IPS-18c (cell line): ENCODE measurements around the gene WNT10A.

Experiments used
- H3K4me3 ChIP-seq: 2 replicates; pipeline ENCODE4 v1.7.0; 2013; ENCODE audit warnings: low read depth, mild to moderate bottlenecking, low read length, moderate library complexity; ENCODE audit not compliant: insufficient read depth
- H3K9me3 ChIP-seq: one replicate; pipeline ENCODE4 v1.6.1; 2013; ENCODE audit warnings: mild to moderate bottlenecking, low read length, moderate library complexity; ENCODE audit not compliant: control insufficient read depth, insufficient read depth

The WNT10A gene

DNA sequence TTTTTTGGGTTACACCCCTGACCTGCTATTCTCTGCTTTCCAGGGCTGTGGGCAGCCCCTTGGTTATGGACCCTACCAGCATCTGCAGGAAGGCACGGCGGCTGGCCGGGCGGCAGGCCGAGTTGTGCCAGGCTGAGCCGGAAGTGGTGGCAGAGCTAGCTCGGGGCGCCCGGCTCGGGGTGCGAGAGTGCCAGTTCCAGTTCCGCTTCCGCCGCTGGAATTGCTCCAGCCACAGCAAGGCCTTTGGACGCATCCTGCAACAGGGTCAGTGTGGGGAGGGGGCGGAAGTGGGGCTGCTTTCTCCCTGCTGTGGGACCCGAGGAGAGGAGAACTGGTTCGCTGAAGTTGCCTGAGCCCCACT is 9.7 kb upstream of the WNT10A start:
- no peak overlapping the region for H3K4me3 ChIP-seq

DNA sequence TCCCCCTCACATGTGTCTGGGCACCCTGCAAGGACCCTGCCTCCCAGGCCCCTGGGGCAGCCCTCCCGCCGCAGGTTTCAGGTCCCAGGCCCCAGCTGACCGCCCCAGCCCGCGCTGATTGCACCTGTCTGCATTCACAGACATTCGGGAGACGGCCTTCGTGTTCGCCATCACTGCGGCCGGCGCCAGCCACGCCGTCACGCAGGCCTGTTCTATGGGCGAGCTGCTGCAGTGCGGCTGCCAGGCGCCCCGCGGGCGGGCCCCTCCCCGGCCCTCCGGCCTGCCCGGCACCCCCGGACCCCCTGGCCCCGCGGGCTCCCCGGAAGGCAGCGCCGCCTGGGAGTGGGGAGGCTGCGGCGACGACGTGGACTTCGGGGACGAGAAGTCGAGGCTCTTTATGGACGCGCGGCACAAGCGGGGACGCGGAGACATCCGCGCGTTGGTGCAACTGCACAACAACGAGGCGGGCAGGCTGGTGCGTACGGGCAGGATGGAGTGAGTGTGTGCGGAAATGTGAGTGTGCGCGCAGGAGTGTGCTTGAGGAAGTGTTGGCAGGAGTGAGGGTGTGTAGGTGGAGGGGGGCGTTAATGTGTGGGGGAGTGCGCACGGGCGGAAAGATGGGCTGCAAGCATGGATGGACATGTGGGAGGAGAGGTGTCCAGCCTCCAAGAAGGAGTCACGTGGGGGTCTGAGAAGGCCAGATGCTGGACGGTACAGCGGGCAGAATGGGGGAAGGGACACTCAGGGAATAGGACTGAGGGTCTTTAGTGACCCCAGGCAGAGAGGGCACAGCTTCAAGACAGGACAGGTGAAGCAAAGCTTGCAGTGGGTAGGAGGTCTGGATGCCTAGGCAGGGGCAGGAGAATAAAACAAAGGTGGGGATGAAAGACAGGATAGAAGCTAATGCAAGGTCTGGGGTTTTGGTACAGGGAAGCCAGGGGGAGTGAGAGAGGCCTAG is 9.0 kb upstream of the WNT10A start:
- no peak overlapping the region; the same call in 1 of the 2 replicates for H3K4me3 ChIP-seq
- no peaks in the 10 kb centered on the region for H3K9me3 ChIP-seq

More for the DNA sequence above, 9.7 kb upstream of the WNT10A start:
- no peaks in the 10 kb centered on the region for H3K9me3 ChIP-seq

DNA sequence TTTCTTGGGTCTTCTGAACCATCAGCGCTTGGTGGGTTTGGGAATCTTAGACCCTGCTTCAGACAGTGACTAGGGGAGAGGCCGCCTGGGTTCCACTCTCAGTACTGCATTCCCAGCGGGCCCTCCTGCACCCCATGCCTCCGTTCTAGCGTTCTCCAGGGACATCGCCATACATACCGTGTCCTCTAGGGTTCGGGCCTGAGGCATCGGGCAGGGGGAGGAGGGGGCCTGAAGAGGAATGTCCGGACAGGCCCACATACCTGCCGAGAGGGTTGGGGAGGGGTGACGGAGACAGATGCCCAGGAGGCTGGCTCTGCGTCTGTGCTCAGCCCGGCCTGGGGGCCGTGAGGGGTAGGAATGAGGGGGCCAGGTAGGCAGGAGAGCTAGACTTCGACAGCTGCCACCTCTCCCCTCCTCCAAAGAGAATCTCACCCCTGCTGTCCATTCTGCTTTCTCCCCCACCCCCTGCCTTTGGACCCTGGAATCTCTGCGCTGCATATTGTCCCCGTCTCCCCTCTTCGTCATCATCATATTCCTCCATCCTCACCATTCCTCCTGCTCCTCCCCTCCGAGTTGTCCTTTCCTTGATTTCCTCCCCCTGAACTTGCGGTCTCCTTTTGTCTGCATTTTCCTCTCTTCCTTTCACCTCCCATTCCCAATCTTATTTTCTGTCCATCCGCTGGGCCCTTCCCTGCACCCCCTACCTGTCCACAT is 7.8 kb upstream of the WNT10A start:
- H3K4me3 ChIP-seq, result peak overlapping the region; percentile 9; the same call in 1 of the 2 replicates
- H3K9me3 ChIP-seq, result no peaks in the 10 kb centered on the region

DNA sequence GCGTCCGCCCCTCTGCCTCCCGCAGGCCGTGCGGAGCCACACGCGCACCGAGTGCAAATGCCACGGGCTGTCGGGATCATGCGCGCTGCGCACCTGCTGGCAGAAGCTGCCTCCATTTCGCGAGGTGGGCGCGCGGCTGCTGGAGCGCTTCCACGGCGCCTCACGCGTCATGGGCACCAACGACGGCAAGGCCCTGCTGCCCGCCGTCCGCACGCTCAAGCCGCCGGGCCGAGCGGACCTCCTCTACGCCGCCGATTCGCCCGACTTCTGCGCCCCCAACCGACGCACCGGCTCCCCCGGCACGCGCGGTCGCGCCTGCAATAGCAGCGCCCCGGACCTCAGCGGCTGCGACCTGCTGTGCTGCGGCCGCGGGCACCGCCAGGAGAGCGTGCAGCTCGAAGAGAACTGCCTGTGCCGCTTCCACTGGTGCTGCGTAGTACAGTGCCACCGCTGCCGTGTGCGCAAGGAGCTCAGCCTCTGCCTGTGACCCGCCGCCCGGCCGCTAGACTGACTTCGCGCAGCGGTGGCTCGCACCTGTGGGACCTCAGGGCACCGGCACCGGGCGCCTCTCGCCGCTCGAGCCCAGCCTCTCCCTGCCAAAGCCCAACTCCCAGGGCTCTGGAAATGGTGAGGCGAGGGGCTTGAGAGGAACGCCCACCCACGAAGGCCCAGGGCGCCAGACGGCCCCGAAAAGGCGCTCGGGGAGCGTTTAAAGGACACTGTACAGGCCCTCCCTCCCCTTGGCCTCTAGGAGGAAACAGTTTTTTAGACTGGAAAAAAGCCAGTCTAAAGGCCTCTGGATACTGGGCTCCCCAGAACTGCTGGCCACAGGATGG is 7.1 kb upstream of the WNT10A start:
- no peaks in the 10 kb centered on the region for H3K9me3 ChIP-seq
- peak overlapping the region; percentile 20; the same call in 1 of the 2 replicates for H3K4me3 ChIP-seq

DNA sequence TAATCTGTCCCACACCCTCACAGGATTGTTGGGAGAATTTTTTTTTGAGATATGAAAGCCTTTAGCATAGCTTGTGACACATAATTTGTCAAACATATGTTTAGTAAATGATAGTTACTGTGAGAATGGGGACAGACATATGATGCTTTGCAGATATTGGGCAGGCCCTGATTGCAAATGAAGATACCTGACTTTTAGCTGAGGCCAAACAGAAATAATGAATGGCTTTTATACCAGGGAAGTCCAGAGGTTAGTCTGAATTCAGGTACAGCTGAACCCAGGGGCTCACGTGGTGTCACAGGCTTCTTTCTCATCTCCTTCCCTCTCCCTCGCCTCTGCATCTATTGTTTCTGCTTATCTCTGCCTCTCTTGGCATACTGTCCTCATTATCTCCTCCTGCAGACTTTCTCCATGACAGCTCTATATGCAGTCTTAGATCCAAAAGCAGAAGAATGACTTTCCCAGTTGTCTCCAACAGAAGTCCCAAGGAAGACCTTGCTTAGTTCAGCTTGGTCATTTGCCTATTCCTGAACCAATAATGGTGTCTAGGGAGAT is 4.9 kb upstream of the WNT10A start:
- H3K4me3 ChIP-seq, result no peak overlapping the region
- H3K9me3 ChIP-seq, result no peaks in the 10 kb centered on the region

DNA sequence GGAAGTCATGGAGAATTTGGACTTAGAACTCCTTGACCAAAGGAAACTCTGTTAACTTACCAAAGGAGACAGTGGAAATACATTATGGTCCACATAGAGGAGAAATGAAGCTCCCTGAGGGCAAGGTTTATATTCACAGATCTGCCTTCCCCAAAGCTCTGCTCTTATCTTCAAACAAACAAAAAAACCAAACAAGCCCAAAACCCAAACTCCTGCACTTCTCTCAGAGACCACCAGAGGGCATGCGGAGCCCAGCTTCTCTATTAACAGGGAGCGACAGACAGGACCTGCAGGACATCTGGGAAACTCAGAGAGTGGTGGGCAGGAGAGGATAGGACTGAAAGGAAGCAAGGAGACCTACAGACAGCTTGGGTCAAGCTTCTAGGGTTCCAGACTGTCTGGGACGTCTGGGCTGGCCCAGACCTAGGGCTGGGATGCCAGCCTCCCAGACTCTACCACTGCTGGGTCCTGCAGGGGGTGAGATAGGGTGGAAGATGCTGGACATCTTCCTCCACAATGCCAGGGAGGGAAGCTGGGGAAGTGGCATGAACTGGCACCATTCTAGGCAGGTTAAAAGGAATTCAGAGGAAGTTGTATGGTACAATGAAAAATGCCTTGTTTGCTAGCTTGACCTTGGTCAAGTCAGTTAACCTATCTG is 4.0 kb upstream of the WNT10A start:
- no peak overlapping the region for H3K4me3 ChIP-seq
- H3K9me3 ChIP-seq, result no peaks in the 10 kb centered on the region

DNA sequence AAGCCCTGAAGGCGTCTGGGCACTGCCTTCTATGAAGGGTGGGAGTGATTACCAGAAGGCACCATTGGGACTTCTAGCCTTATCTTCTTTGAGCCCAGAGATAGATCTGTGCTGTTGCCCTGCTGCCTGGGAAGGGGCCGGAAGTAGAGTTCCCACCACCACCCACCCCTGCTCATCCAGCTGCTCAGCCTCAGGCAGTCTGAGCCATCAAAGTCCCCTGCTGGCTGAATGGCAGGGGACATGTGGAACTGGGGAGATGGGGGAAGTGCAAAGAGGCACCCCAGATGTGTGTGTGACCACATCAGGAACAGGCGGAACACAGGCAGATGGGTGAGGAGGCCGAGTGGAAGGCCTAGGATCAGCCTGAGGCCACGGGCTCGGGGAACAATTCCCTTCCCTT is 3.3 kb upstream of the WNT10A start:
- Histone ChIP-seq H3K4me3 (no peak overlapping the region), H3K9me3 (no peaks in the 10 kb centered on the region)

DNA sequence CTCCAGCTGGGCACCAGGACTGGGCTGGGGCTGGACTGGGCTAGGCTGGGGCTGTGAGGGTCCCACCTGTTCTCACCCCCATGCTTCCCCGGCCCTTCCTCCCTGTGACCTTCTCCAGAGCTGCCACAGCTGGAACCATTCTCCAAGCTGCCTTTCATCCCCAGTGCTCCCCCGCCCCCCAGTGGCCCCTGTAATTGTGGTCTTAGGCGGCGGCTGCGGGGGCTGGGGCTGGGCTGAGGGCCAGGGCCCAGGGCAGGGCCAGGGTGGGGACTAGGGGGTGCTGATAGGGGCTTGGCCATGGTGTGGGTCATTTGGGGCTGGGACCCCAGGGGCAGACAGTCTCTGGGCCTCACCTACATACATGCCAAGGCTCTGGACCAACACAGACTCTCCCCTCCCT is 2.8 kb upstream of the WNT10A start:
- no peaks in the 10 kb centered on the region for H3K9me3 ChIP-seq
- H3K4me3 ChIP-seq, result no peak overlapping the region

DNA sequence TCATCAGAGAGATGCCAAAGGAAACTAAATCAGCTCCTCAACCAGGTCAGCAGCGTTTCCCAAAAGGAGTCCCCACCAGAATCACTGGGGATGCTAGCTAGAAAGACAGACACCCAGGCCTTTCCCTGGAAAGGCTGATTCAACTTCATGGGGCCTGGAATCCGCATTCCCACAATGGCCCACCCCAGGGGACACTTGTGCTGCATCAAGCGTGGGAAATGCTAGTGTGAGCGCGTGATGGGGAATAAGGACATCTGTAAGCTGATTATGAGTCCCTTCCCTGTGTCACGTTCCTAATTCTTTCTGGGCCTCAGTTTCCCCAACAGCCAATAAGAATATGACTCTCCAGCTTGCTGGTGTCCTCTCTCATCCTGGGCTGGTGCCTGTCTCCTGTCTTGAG is 2.2 kb upstream of the WNT10A start:
- no peak overlapping the region for H3K4me3 ChIP-seq

DNA sequence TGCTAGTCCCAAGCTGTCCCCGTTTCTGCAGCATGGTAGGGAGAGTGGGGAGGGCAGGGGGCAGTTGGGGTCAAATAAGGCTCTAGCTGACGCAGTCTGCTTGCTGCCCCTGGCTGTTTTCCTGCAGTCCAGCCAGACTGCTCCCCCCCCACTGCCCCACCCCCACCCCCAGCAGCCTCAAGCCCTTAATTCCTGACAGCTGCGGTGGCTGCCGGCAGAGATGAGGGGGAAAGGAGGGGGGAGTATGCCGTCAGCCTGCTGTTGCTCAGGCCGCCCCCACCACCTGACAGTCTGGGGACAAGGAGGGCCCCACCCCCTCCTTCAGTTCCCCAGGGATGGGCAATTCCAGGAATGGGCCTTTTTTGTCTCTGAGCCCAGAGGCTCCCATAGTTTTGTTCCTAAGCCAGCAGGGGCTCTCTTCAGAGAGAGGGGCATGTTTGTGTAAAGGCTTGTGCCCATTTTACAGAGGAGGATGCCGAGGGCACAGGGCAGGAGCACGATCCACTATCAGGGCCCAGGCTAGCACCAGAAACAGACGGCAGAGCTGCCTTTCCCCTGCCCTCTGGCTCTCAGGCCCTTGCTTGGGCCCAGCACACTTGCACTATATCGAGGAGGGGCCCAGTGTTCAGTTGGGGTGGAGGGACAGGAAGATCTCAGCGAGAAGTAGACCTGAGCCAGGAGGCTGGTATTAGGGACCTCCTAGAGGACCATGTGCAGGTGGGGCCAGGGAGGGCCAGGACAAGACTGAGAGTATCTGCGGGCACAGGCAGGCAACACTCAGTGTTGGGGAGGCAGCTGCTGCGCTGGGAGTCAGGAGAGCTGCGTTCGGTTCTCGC is 1.5 kb upstream of the WNT10A start:
- H3K9me3 ChIP-seq, result no peaks in the 10 kb centered on the region
- H3K4me3 ChIP-seq, result peak overlapping the region; percentile 43

More for the DNA sequence above, 2.2 kb upstream of the WNT10A start:
- no peaks in the 10 kb centered on the region for H3K9me3 ChIP-seq

DNA sequence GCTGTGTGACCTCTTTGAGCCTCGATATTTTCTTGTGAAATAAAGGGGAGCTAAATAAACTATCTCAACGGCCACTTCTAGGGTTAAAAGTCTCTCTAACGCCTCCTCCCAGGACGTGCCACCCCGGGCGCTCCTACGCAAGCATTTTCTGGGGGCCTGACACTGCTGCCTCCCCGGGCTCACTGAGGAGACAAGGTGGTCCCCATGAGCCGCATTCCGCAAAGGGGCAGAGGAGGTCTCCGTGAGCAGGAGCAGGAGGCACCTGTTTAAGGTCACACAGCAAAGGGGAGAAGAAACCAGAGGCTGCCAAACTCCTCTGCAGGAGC is 913 bp upstream of the WNT10A start:
- Histone ChIP-seq H3K9me3 (no peaks in the 10 kb centered on the region), H3K4me3 (peak overlapping the region; percentile 43; the same call in 1 of the 2 replicates)

DNA sequence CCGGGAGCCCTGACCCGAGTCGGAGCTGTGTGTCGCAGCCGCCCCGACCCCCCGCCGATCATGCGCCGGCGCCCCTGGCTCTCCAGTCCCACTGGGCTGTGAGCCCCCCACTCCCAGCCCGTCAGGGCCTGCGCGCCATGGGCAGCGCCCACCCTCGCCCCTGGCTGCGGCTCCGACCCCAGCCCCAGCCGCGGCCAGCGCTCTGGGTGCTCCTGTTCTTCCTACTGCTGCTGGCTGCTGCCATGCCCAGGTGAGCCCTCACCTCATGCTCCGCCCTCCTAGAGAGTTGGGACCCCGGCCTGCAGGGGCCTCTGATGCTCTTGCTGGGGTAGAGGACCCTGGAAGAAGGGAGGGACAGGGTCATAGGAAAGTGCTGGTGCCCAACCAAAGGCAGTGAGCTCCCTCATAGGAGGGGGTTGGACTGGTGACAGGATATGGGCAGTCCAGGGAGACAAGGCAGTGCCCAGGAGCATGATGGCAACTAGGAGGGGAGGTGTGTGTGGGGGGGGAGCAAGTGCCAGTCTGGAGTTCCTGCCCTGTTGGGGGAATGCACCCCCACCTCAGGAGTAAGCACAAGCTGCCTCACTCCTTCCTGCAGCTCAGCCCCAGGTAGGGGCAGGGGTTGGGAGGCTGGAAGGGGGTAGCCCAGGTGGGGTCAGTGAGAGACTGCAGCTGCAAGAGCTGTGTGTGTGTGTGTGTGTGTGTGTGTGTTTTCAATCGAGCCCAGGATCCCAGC is 375 bp downstream of the WNT10A start:
- Histone ChIP-seq H3K4me3 (no peak overlapping the region), H3K9me3 (no peaks in the 10 kb centered on the region)

DNA sequence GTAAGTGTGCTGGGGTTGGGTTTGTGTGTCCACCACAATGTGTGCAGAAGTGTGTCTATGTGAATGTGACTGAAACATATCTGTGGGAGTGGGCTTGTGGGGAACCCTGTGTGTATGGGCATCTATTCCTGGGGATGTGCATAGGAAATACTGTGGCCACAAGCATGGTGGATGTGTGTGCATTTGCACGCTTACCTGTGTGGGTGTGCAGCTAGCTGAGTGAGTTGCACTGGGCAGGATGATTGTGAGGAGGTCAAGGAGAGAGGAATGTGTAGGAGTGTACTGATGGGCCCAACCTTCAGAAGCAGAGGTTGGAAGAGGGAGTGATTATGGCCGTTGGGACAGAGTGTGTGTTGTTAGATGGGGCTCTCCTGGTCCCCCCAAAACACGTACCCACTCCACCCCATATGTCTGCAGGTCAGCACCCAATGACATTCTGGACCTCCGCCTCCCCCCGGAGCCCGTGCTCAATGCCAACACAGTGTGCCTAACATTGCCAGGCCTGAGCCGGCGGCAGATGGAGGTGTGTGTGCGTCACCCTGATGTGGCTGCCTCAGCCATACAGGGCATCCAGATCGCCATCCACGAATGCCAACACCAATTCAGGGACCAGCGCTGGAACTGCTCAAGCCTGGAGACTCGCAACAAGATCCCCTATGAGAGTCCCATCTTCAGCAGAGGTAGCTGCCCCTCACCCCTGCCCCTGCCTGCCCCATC is 1.2 kb downstream of the WNT10A start:
- Histone ChIP-seq H3K9me3 (no peaks in the 10 kb centered on the region), H3K4me3 (no peak overlapping the region)

DNA sequence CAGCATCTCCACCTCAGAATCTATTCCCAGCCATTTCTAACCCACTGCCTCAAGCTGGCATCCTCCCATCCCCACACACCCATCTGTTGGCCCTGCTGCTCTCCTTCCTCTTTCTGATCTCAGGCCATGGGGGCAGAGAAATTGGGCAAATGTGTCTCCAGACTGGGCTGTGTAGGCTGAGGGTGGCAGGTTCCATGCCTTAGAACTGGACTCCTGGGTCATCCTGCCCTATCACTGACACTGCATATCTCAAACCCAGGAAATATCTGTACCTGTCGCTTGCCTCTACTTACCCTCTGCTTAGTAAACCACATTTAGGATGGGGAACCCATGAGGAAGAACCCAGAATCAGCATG is 1.8 kb downstream of the WNT10A start:
- Histone ChIP-seq H3K9me3 (no peaks in the 10 kb centered on the region), H3K4me3 (no peak overlapping the region)

DNA sequence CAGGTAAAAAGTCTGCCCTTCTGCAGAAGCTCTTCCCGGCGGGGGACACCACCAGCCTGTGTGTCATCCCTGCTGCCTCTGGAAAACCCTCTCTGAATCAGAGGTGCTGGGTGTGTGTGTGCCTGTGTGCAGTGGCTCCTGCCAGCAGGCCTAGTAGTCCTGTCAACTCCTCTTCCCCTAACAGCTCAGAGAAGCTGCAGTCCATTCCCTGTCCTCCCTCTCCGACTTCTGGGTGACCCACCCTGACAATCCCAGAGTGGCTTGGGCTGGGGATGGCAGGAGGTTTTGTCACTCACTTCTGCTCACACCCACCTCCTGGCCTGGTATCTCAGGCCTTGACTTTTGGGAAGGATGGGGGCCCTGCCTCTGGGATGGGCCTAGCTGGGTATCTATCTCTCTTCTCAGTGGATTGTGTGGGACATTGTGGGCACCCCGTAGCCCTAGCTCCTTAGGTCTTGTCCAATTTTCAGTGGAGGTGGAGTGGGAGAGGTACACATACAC is 2.3 kb downstream of the WNT10A start:
- no peaks in the 10 kb centered on the region for H3K9me3 ChIP-seq
- H3K4me3 ChIP-seq, result no peak overlapping the region
